VCaP (cell line): ENCODE measurements around the gene ANKRD33B.

Experiments
- H3K27ac ChIP-seq: fragments of 450-650 bp; 2 replicates; pipeline ENCODE4 v1.5.1; 2017
- CTCF ChIP-seq: fragments of 450-650 bp; conservative IDR thresholded peaks from 2 replicates; pipeline ENCODE4 v1.5.1; 2017; ENCODE audit warnings: mild to moderate bottlenecking, moderate library complexity

ANKRD33B gene

GRCh38 chr5:10642367-10642766 is 78.5 kb downstream of the ANKRD33B start:
- H3K27ac ChIP-seq = no peak overlapping the region
- no peak for TF ChIP-seq CTCF

- TF ChIP-seq CTCF = no peak
- H3K27ac ChIP-seq = no peak overlapping the region
Measured at GRCh38 chr5:10644192-10644591, 80.3 kb downstream of the ANKRD33B start.

- no peak overlapping the region for H3K27ac ChIP-seq
- TF ChIP-seq CTCF = no peak
Measured at GRCh38 chr5:10645146-10645545, 81.3 kb downstream of the ANKRD33B start.

- no peak for TF ChIP-seq CTCF
Measured at GRCh38 chr5:10645671-10646070, 81.8 kb downstream of the ANKRD33B start.

DNA sequence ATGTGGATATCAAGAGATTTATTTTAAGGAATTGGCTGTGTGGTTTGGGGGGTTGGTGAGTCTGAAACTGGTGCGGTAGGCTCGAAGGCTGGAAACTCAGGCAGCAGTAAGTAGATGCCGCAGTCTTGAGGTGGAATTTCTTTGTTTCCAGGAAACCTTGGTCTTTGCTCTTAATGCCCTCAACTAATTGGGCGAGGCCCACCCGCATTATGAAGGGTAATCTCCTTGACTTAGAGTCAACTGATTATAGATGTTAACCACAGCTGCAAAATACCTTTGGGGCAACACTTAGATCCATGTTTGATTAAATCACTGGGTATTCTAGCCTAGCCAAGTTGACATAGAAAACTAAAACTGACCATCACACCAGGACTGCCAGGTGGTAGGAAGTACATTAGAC is 83.8 kb downstream of the ANKRD33B start:
- no peak overlapping the region for H3K27ac ChIP-seq
- TF ChIP-seq CTCF = no peak

More at GRCh38 chr5:10645671-10646070, 81.8 kb downstream of the ANKRD33B start:
- no peak overlapping the region for H3K27ac ChIP-seq

GRCh38 chr5:10648806-10649665 is 85.2 kb downstream of the ANKRD33B start:
- H3K27ac ChIP-seq = no peak overlapping the region
- no peak for TF ChIP-seq CTCF

DNA sequence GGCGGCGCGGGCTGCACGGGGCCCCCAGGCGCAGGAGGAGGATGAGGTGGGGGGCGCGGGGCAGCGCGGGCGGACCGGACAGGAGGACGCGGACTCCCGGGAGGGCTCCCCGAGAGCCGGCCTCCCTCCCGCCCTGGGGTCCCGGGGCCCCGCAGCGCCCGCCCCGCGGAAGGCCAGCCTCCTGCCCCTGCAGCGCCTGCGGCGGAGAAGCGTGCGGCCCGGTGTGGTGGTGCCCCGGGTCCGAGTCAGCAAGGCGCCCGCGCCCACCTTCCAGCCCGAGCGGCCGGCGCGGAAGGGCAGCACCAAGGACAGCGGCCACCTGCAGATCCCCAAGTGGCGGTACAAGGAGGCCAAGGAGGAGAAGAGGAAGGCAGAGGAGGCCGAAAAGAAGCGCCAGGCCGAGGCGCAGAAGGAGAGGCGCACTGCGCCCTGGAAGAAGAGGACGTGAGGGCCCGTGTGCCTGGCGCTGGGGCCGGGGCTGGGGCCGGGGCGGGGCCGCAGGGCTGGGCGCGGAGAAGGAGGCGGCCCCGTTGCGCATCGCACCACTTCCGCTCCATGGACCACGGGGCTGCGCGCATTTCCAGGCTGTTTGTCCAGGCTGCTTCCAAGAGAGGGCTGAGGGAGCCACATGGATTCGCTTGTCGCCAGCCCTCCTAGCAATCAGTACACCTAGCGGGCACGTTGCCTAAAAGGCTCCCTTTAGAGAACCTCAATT is 86.0 kb downstream of the ANKRD33B start:
- H3K27ac ChIP-seq = no peak overlapping the region
- no peak for TF ChIP-seq CTCF
